HepG2 (cell line): ENCODE measurements around the gene C13orf42. TPM values are rescaled to one million over a fixed set of nuclear protein-coding genes. Genes with fewer than 3 reads are reported as not detected.

Experiments used
- GATA4 ChIP-seq: sonication (generic); IDR thresholded peaks from 2 replicates; pipeline ENCODE4 v1.6.1; 2016; ENCODE audit warnings: antibody characterized with exemption, low read depth, borderline replicate concordance
- HNF1A ChIP-seq, 2 experiments: sonication (generic) in 1 of 2; formaldehyde crosslinking in 1 of 2; IDR thresholded peaks; 2 replicates each; pipeline versions ENCODE4 v1.4.0 to v1.6.1; 2016 to 2020; ENCODE audit warnings: borderline replicate concordance in 1 of 2, low read depth in 1 of 2, mild to moderate bottlenecking in 1 of 2, missing genetic modification reagents in 1 of 2
- HOXA5 ChIP-seq: sonication (generic); formaldehyde crosslinking; IDR thresholded peaks from 2 replicates; pipeline ENCODE4 v1.4.0; 2020; ENCODE audit warnings: missing genetic modification reagents
- KDM4B ChIP-seq: sonication (generic); formaldehyde crosslinking; IDR thresholded peaks from 2 replicates; pipeline ENCODE4 v1.4.0; 2020; ENCODE audit warnings: missing genetic modification reagents
- MAFK ChIP-seq, 2 experiments: IDR thresholded peaks in 1 of 2; conservative IDR thresholded peaks in 1 of 2; 2 replicates each; pipeline ENCODE4 v1.6.1; 2011; ENCODE audit warnings: improper control_type of control experiment in 2 of 2, low read length in 2 of 2
- NCOA2 ChIP-seq: sonication (generic); formaldehyde crosslinking; IDR thresholded peaks from 2 replicates; pipeline ENCODE4 v1.8.0; 2022; ENCODE audit warnings: inconsistent platforms
- RARA ChIP-seq: IDR thresholded peaks from 2 replicates; pipeline ENCODE4 v1.6.1; 2016; ENCODE audit warnings: missing genetic modification reagents, missing compliant biosample characterization
- TEAD3 ChIP-seq: optimal IDR thresholded peaks from 2 replicates; pipeline ENCODE3; 2016; ENCODE audit warnings: borderline replicate concordance
- TRIM22 ChIP-seq: fragments of 450-650 bp; IDR thresholded peaks from 2 replicates; pipeline ENCODE4 v1.6.1; 2017
- ZNF256 ChIP-seq: sonication (generic); formaldehyde crosslinking; conservative IDR thresholded peaks from 2 replicates; pipeline ENCODE4 v1.4.0; 2020; ENCODE audit warnings: missing genetic modification reagents
- ZNF33B ChIP-seq: sonication (generic); formaldehyde crosslinking; IDR thresholded peaks from 2 replicates; pipeline ENCODE4 v1.5.1; 2020; ENCODE audit warnings: mild to moderate bottlenecking, missing genetic modification reagents
- ZNF574 ChIP-seq: sonication (generic); formaldehyde crosslinking; IDR thresholded peaks from 2 replicates; pipeline ENCODE4 v1.4.0; 2020; ENCODE audit warnings: missing genetic modification reagents
- ZNF614 ChIP-seq: IDR thresholded peaks from 2 replicates; pipeline ENCODE4 v1.6.1; 2018; ENCODE audit warnings: missing biosample characterization, missing genetic modification reagents, inconsistent platforms, borderline replicate concordance
- ZNF792 ChIP-seq: IDR thresholded peaks from 2 replicates; pipeline ENCODE4 v1.6.1; 2016
- polyA plus RNA-seq, 8 experiments: library from polyadenylated mRNA; depleted of rRNA in 3 of 8; stranded (reverse) in 7 of 8; unstranded in 1 of 8; fragments of >200 nt; fragmentation: Illumina TruSeq in 4 of 8; extraction: Trizol in 4 of 8; gene quantifications; 2 replicates each; pipeline versions ENCODE4 v1.2.1 to v1.2.3, GENCODE V29; 2011 to 2016; ENCODE audit warnings: low read depth in 4 of 8, missing spikeins in 1 of 8, mixed read lengths in 1 of 8; ENCODE audit not compliant: insufficient read depth in 1 of 8
- total RNA-seq, 5 experiments: library from RNA; depleted of rRNA; stranded (reverse); fragments of >200 nt; fragmentation: Illumina TruSeq; extraction: Trizol; gene quantifications; 2 replicates each; pipeline ENCODE4 v1.2.3, GENCODE V29; 2016; ENCODE audit warnings: low read depth in 1 of 5
- TF ChIP-seq, protein P1 (sequence below): IDR thresholded peaks from 2 replicates; pipeline ENCODE4 v1.4.0; 2020; ENCODE audit warnings: mild to moderate bottlenecking, missing genetic modification reagents

Gene C13orf42
- total and polyA plus RNA-seq, 2 of the 13 experiments (the other 11 are each of a cell fraction or from before 2014, with no cell fraction given), result not detected

GRCh38 chr13:51122868-51123566, 11.9 kb upstream of the C13orf42 start (continued):
- TF ChIP-seq TRIM22 (no peak), ZNF574 (no peak), RARA (CRISPR knock-in tag) (0 out of 2 replicates have a peak, but pooled peaks have one; percentile 26), MAFK (conservative IDR thresholded peaks at IDR 0.05 in 1 of 2, IDR thresholded peaks at IDR 0.05 in 1 of 2; ENCODE audit: low read length in 2 of 2) (peak in 1 of 2 experiments; percentile 0; a peak in 1 of 4 replicates), KDM4B (CRISPR knock-in tag) (0 out of 2 replicates have a peak, but pooled peaks have one; percentile 54), HOXA5 (CRISPR knock-in tag) (0 out of 2 replicates have a peak, but pooled peaks have one; percentile 20), ZNF792 (peak; percentile 48; the same call in 1 of the 2 replicates), ZNF33B (CRISPR knock-in tag) (no peak), TEAD3 (CRISPR knock-in tag) (peak; percentile 13), ZNF256 (no peak), HNF1A (IDR thresholded peaks at IDR 0.05; ENCODE audit: low read depth) (peak; percentile 99), HNF1A (CRISPR knock-in tag; IDR thresholded peaks at IDR 0.05; ENCODE audit: borderline replicate concordance) (peak; percentile 100), NCOA2 (CRISPR knock-in tag) (peak; percentile 75), GATA4 (0 out of 2 replicates have a peak, but pooled peaks have one; percentile 66), ZNF614 (CRISPR knock-in tag) (peak; percentile 63; the same call in 1 of the 2 replicates)
- TF ChIP-seq, protein P1, sequence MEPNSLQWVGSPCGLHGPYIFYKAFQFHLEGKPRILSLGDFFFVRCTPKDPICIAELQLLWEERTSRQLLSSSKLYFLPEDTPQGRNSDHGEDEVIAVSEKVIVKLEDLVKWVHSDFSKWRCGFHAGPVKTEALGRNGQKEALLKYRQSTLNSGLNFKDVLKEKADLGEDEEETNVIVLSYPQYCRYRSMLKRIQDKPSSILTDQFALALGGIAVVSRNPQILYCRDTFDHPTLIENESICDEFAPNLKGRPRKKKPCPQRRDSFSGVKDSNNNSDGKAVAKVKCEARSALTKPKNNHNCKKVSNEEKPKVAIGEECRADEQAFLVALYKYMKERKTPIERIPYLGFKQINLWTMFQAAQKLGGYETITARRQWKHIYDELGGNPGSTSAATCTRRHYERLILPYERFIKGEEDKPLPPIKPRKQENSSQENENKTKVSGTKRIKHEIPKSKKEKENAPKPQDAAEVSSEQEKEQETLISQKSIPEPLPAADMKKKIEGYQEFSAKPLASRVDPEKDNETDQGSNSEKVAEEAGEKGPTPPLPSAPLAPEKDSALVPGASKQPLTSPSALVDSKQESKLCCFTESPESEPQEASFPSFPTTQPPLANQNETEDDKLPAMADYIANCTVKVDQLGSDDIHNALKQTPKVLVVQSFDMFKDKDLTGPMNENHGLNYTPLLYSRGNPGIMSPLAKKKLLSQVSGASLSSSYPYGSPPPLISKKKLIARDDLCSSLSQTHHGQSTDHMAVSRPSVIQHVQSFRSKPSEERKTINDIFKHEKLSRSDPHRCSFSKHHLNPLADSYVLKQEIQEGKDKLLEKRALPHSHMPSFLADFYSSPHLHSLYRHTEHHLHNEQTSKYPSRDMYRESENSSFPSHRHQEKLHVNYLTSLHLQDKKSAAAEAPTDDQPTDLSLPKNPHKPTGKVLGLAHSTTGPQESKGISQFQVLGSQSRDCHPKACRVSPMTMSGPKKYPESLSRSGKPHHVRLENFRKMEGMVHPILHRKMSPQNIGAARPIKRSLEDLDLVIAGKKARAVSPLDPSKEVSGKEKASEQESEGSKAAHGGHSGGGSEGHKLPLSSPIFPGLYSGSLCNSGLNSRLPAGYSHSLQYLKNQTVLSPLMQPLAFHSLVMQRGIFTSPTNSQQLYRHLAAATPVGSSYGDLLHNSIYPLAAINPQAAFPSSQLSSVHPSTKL (CRISPR knock-in tag), result peak; percentile 85
